HCT116 (cell line): ENCODE data around the gene PTPN7. TPM values are rescaled to one million over a fixed set of nuclear protein-coding genes. Genes with fewer than 3 reads are reported as not detected.

ENCODE experiments used
- ATAC-seq: fragments of 200-7000 bp; cut with Tn5 transposase; 2 replicates; pipeline ENCODE4 v1.9.1; 2020; ENCODE audit warnings: mild to moderate bottlenecking, moderate library complexity
- BruUV-seq: library from RNA; stranded (reverse); fragments of 400-500 nt; replicated peaks from 2 replicates; lab custom pipeline; 2021; lab: Mats Ljungman, UMichigan
- CTCF ChIA-PET: fragments of 300-600 bp; sonication (Branson Sonifier 250); formaldehyde crosslinking; loops from one replicate; lab custom pipeline; 2021; ENCODE audit warnings: antibody characterized with exemption; lab: Charles Lee
- POLR2A ChIA-PET: fragments of 300-600, 350-600 bp; sonication (Branson Sonifier 250); formaldehyde crosslinking; loops from one replicate; lab custom pipeline; 2021; ENCODE audit warnings: antibody characterized with exemption; lab: Charles Lee
- RAD21 ChIA-PET, 2 experiments: fragments of 300-600 bp; sonication (Branson Sonifier 250); formaldehyde crosslinking; loops; one replicate each; lab custom pipeline; 2023; ENCODE audit warnings: low total read pairs in 2 of 2; ENCODE audit not compliant: uncharacterized antibody in 2 of 2, unreplicated experiment in 2 of 2, low non-redundant PET in 1 of 2; lab: Charles Lee
- DNase-seq: peaks from one replicate; pipeline ENCODE4 v3.0.0-alpha.2; 2010; ENCODE audit warnings: low read depth, low spot score
- H2AFZ ChIP-seq: fragments of 200-600 bp; shearing (Covaris generic), sonication (generic); 2 replicates; pipeline ENCODE4 v1.6.1; 2017; ENCODE audit warnings: low read depth, mixed run types, mixed read lengths, antibody characterized with exemption, low read length; ENCODE audit not compliant: poor library complexity, severe bottlenecking
- H3K27ac ChIP-seq: 2 replicates; pipeline ENCODE4 v1.5.1; 2012; ENCODE audit warnings: low read depth, low read length
- H3K27me3 ChIP-seq: fragments of 200-600 bp; sonication (generic); 2 replicates; pipeline ENCODE4 v1.6.1; 2016; ENCODE audit warnings: mixed run types, low read length, mixed read lengths; ENCODE audit not compliant: insufficient read depth
- H3K36me3 ChIP-seq, 2 experiments: fragments of 200-500 bp in 1 of 2; fragments of 200-600 bp in 1 of 2; sonication (Bioruptor generic) in 1 of 2; sonication (generic) in 1 of 2; 2 replicates each; pipeline versions ENCODE4 v1.5.1 to v1.6.1; 2014 to 2016; ENCODE audit warnings: low read length in 2 of 2, inconsistent platforms in 1 of 2, mixed read lengths in 1 of 2, mixed run types in 1 of 2; ENCODE audit not compliant: insufficient read depth in 2 of 2, control insufficient read depth in 1 of 2
- H3K4me1 ChIP-seq, 2 experiments: fragments of 200-600 bp in 1 of 2; sonication (generic) in 1 of 2; 2 replicates each; pipeline versions ENCODE4 v1.5.1 to v1.6.1; 2012 to 2017; ENCODE audit warnings: low read length in 2 of 2, inconsistent platforms in 1 of 2, mild to moderate bottlenecking in 1 of 2, mixed read lengths in 1 of 2, mixed run types in 1 of 2, moderate library complexity in 1 of 2; ENCODE audit not compliant: insufficient read depth in 2 of 2, control insufficient read depth in 1 of 2
- H3K4me2 ChIP-seq: fragments of 200-600 bp; sonication (generic); 2 replicates; pipeline ENCODE4 v1.6.1; 2017; ENCODE audit warnings: mixed run types, low read length, mixed read lengths
- H3K4me3 ChIP-seq, 2 experiments: fragments of 200-600 bp in 1 of 2; sonication (generic) in 1 of 2; replicated peaks in 1 of 2; 2 replicates each; pipeline ENCODE4 v1.5.1; 2011 to 2016; ENCODE audit warnings: low read length in 2 of 2, control low read depth in 1 of 2, low read depth in 1 of 2, mild to moderate bottlenecking in 1 of 2, mixed read lengths in 1 of 2, mixed run types in 1 of 2
- H3K79me2 ChIP-seq: fragments of 200-600 bp; sonication (generic); 2 replicates; pipeline ENCODE4 v1.6.1; 2017; ENCODE audit warnings: mild to moderate bottlenecking, mixed run types, low read length, moderate library complexity, mixed read lengths; ENCODE audit not compliant: insufficient read depth
- H3K9ac ChIP-seq: fragments of 200-600 bp; sonication (generic); 2 replicates; pipeline ENCODE4 v1.6.1; 2016; ENCODE audit warnings: low read length, mixed read lengths
- H3K9me2 ChIP-seq: fragments of 200-600 bp; sonication (generic), shearing (Covaris generic); 2 replicates; pipeline ENCODE4 v1.6.1; 2017; ENCODE audit warnings: mixed run types, mild to moderate bottlenecking, moderate library complexity; ENCODE audit not compliant: insufficient read depth
- H3K9me3 ChIP-seq, 2 experiments: fragments of 200-500 bp in 1 of 2; fragments of 200-600 bp in 1 of 2; sonication (Bioruptor generic) in 1 of 2; sonication (generic) in 1 of 2; 2 replicates each; pipeline ENCODE4 v1.6.1; 2014 to 2017; ENCODE audit warnings: low read length in 2 of 2, mixed read lengths in 2 of 2, inconsistent platforms in 1 of 2, low read depth in 1 of 2, mild to moderate bottlenecking in 1 of 2, mixed run types in 1 of 2, moderate library complexity in 1 of 2; ENCODE audit not compliant: control insufficient read depth in 1 of 2, insufficient read depth in 1 of 2
- H4K20me1 ChIP-seq: fragments of 200-600 bp; sonication (generic), shearing (Covaris generic); 2 replicates; pipeline ENCODE4 v1.6.1; 2017; ENCODE audit warnings: mixed run types, mild to moderate bottlenecking, moderate library complexity; ENCODE audit not compliant: insufficient read depth
- CBX3 ChIP-seq: IDR thresholded peaks from 2 replicates; pipeline ENCODE4 v1.6.1; 2012; ENCODE audit warnings: low read depth
- CEBPB ChIP-seq: IDR thresholded peaks from 2 replicates; pipeline ENCODE4 v1.6.1; 2012; ENCODE audit warnings: low read depth
- CTCF ChIP-seq, 3 experiments: fragments of 200-600 bp in 1 of 3; sonication (generic) in 1 of 3; IDR thresholded peaks in 2 of 3; conservative IDR thresholded peaks in 1 of 3; 2 replicates each; pipeline ENCODE4 v1.5.1; 2012 to 2017; ENCODE audit warnings: low read depth in 2 of 3, low read length in 2 of 3, antibody characterized with exemption in 1 of 3, borderline replicate concordance in 1 of 3, control low read depth in 1 of 3, mild to moderate bottlenecking in 1 of 3, mixed read lengths in 1 of 3, mixed run types in 1 of 3, moderate library complexity in 1 of 3; ENCODE audit not compliant: insufficient read depth in 1 of 3
- EGR1 ChIP-seq: IDR thresholded peaks from 2 replicates; pipeline ENCODE4 v1.6.1; 2012; ENCODE audit warnings: low read depth
- EZH2 ChIP-seq: fragments of 200-600 bp; sonication (generic); IDR thresholded peaks from 2 replicates; pipeline ENCODE4 v1.6.1; 2017; ENCODE audit warnings: antibody characterized with exemption, mixed run types
- FOSL1 ChIP-seq: IDR thresholded peaks from 2 replicates; pipeline ENCODE4 v1.6.1; 2012; ENCODE audit warnings: low read depth
- JUND ChIP-seq: IDR thresholded peaks from 2 replicates; pipeline ENCODE4 v1.6.1; 2012
- POLR2A ChIP-seq: IDR thresholded peaks from 2 replicates; pipeline ENCODE4 v1.7.0; 2011; ENCODE audit warnings: borderline replicate concordance; ENCODE audit not compliant: insufficient read depth, insufficient read length; ENCODE audit errors: extremely low read depth
- POLR2AphosphoS5 ChIP-seq: IDR thresholded peaks from 2 replicates; pipeline ENCODE4 v1.6.1; 2011; ENCODE audit warnings: mild to moderate bottlenecking, low read depth, low read length, moderate library complexity
- RAD21 ChIP-seq: IDR thresholded peaks from 2 replicates; pipeline ENCODE4 v1.6.1; 2012; ENCODE audit warnings: low read depth, mild to moderate bottlenecking
- REST ChIP-seq: IDR thresholded peaks from 2 replicates; pipeline ENCODE4 v1.6.1; 2012; ENCODE audit warnings: low read depth
- SP1 ChIP-seq: IDR thresholded peaks from 2 replicates; pipeline ENCODE4 v1.6.1; 2012; ENCODE audit warnings: low read depth
- SRF ChIP-seq: IDR thresholded peaks from 2 replicates; pipeline ENCODE4 v1.6.1; 2012; ENCODE audit warnings: low read depth
- YY1 ChIP-seq: IDR thresholded peaks from 2 replicates; pipeline ENCODE4 v1.6.1; 2011; ENCODE audit warnings: low read length, low read depth, moderate library complexity, mild to moderate bottlenecking; ENCODE audit not compliant: insufficient replicate concordance; ENCODE audit errors: extremely low read depth
- ZFX ChIP-seq: fragments of 450-650 bp; IDR thresholded peaks from 2 replicates; pipeline ENCODE4 v1.6.1; 2017
- ZNF274 ChIP-seq: fragments of 200-500 bp; sonication (Bioruptor generic); IDR thresholded peaks from 2 replicates; pipeline ENCODE4 v1.6.1; 2014; ENCODE audit warnings: mild to moderate bottlenecking, low read depth, low read length, inconsistent platforms
- intact Hi-C: fragments of 100-400 bp; cut with micrococcal nuclease; formaldehyde crosslinking; loops from 2 replicates; pipeline ENCODE4 v1.10.0; 2022
- total RNA-seq: library from RNA; stranded (reverse); gene quantifications from one replicate; pipeline ENCODE4 v1.2.1, GENCODE V29; 2021; ENCODE audit not compliant: unreplicated experiment
- TF ChIP-seq, protein P1 (sequence below): IDR thresholded peaks from 2 replicates; pipeline ENCODE4 v1.6.1; 2012
- TF ChIP-seq, protein P2 (sequence below): IDR thresholded peaks from 2 replicates; pipeline ENCODE4 v1.6.1; 2012

The PTPN7 gene
- total RNA-seq, 1 experiment from 2014 or later, result 0.76 TPM

GRCh38 chr1:202135221-202135721, 25.1 kb downstream of the PTPN7 start:
- H3K4me3 ChIP-seq, result no peak overlapping the region
- CTCF ChIA-PET, result interaction anchor here (0.6 to 3.5 kb wide), 11 partner anchors 8 to 909 kb away, joined by 3 to 13 read pairs (median 5); partner anchors contain the start of genes ELF3 and GPR37L1
- H3K9me3 ChIP-seq, result no peaks in the 10 kb centered on the region
- no peaks in the 10 kb centered on the region for H3K9me2 ChIP-seq
- no peak overlapping the region for H3K4me2 ChIP-seq
- peaks cover 7 to 18% of the 10 kb centered on the region in 2 experiments; a peak in 3 of 4 replicates for H3K36me3 ChIP-seq
- peaks cover 17% of the 10 kb centered on the region; the same call in 1 of the 2 replicates for H3K79me2 ChIP-seq
- TF ChIP-seq SP1 (no peak), ZFX (no peak), POLR2A (no peak), CTCF (IDR thresholded peaks at IDR 0.05 in 2 of 3, conservative IDR thresholded peaks at IDR 0.05 in 1 of 3; ENCODE audit: borderline replicate concordance in 1 of 3, insufficient read depth in 1 of 3, low read depth in 2 of 3, low read length in 2 of 3) (peak; percentile 68 to 89 (median 87); a peak in 5 of 6 replicates), RAD21 (peak; percentile 78), EZH2 (no peak), YY1 (no peak), CBX3 (no peak), ZNF274 (no peak), JUND (no peak), CEBPB (no peak), REST (no peak), EGR1 (no peak), FOSL1 (no peak), SRF (no peak), POLR2AphosphoS5 (no peak)
- TF ChIP-seq, protein P1, sequence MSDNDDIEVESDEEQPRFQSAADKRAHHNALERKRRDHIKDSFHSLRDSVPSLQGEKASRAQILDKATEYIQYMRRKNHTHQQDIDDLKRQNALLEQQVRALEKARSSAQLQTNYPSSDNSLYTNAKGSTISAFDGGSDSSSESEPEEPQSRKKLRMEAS, result no peak
- TF ChIP-seq, protein P2, sequence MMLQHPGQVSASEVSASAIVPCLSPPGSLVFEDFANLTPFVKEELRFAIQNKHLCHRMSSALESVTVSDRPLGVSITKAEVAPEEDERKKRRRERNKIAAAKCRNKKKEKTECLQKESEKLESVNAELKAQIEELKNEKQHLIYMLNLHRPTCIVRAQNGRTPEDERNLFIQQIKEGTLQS, result no peak
- POLR2A ChIA-PET, result interaction anchor here (1.3 to 2.2 kb wide), 2 partner anchors 117 to 125 kb away, joined by 5 to 9 read pairs; partner anchors contain the start of gene ELF3
- H3K27ac ChIP-seq, result 0 out of 2 replicates have a peak overlapping the region, but pooled peaks have one; percentile 17
- RAD21 ChIA-PET, result interaction anchor here in 1 of 2 experiments (0.6 kb wide), 1 partner anchor 53 kb away, joined by 5 read pairs; no protein-coding TSS in a partner anchor
- H3K27me3 ChIP-seq, result no peaks in the 10 kb centered on the region
- DNase-seq, result peak; percentile 24
- H2AFZ ChIP-seq, result no peak overlapping the region
- intact Hi-C loops, result loop anchor here (1.0 kb wide), 1 partner anchor 136 kb away; no protein-coding TSS in a partner anchor
- no peaks in the 10 kb centered on the region for H3K4me1 ChIP-seq
- no peak overlapping the region for H3K9ac ChIP-seq
- BruUV-seq, result no TSS peak
- ATAC-seq, result peak; percentile 92
- no peaks in the 10 kb centered on the region for H4K20me1 ChIP-seq
